Lung (tissue), 12 donors: ENCODE measurements around the gene MRPL42. TPM values are rescaled to one million over a fixed set of nuclear protein-coding genes. Genes with fewer than 3 reads are reported as not detected.

Experiments used
- ATAC-seq: fragments of 200-7000 bp; cut with Tn5 transposase; one replicate; pipeline ENCODE4 v1.9.1; 2020; ENCODE audit warnings: moderate number of reproducible peaks; ENCODE audit not compliant: insufficient read depth, low FRiP score
- DNase-seq, 3 donors: peaks; one replicate each; pipeline ENCODE4 v3.0.0-alpha.2; 2013 to 2017
- H3K27ac ChIP-seq, 2 donors: one replicate each; pipeline ENCODE4 v1.5.1; 2013; ENCODE audit warnings: mild to moderate bottlenecking in 2 of 2, moderate library complexity in 2 of 2, control low read depth in 1 of 2, inconsistent platforms in 1 of 2, low read depth in 1 of 2, low read length in 1 of 2
- H3K27me3 ChIP-seq, 3 donors: one replicate each; pipeline ENCODE4 v1.5.1; 2013; ENCODE audit warnings: low read length in 2 of 3; ENCODE audit not compliant: control insufficient read depth in 3 of 3, insufficient read depth in 3 of 3
- H3K36me3 ChIP-seq, 4 donors: one replicate each; pipeline ENCODE4 v1.5.1; 2013; ENCODE audit warnings: low read length in 4 of 4, mild to moderate bottlenecking in 1 of 4, moderate library complexity in 1 of 4; ENCODE audit not compliant: control insufficient read depth in 4 of 4, insufficient read depth in 4 of 4
- H3K4me1 ChIP-seq, 5 donors: one replicate each; pipeline ENCODE4 v1.5.1; 2013; ENCODE audit warnings: low read length in 5 of 5, mild to moderate bottlenecking in 2 of 5, moderate library complexity in 1 of 5; ENCODE audit not compliant: control insufficient read depth in 5 of 5, insufficient read depth in 5 of 5
- H3K4me3 ChIP-seq: one replicate; pipeline ENCODE4 v1.5.1; 2013; ENCODE audit warnings: mild to moderate bottlenecking, control low read depth, moderate library complexity
- H3K9ac ChIP-seq, 2 donors: one replicate each; pipeline ENCODE4 v1.5.1; 2013; ENCODE audit warnings: low read length in 2 of 2, control low read depth in 1 of 2; ENCODE audit not compliant: insufficient read depth in 1 of 2
- H3K9me3 ChIP-seq, 4 donors: one replicate each; pipeline ENCODE4 v1.5.1; 2013; ENCODE audit warnings: low read length in 3 of 4, mild to moderate bottlenecking in 1 of 4, moderate library complexity in 1 of 4; ENCODE audit not compliant: control insufficient read depth in 4 of 4, insufficient read depth in 3 of 4
- CTCF ChIP-seq: IDR thresholded peaks from 2 replicates; pipeline ENCODE4 v1.5.1; 2012; ENCODE audit warnings: mild to moderate bottlenecking; ENCODE audit errors: control extremely low read depth, extremely low read depth
- WGBS, 2 donors: extraction: QIAGEN DNeasy Blood & Tissue Kit; methylation state at CpG; one replicate each; pipeline ENCODE4 v1.1.7; 2013; 5-methylcytosine and 5-hydroxymethylcytosine counted together
- polyA plus RNA-seq, 2 donors: library from polyadenylated mRNA; stranded (reverse); fragments of 200-250 nt; gene quantifications; one replicate each; pipeline ENCODE4 v1.2.1, GENCODE V29; 2013
- total RNA-seq, 2 donors: library from RNA; depleted of rRNA in 1 of 2; stranded (reverse); fragments of >200 nt in 1 of 2; gene quantifications; one replicate each; pipeline ENCODE4 v1.2.1, GENCODE V29; 2014 to 2021
- donor health status: control.
- donor health status: control.
- donor health status: Bipolar disorder and iron deficiency.
- donor health status: healthy.
- donor health status: DM: yes; HTN: yes; CAD: no.

The MRPL42 gene
- total and polyA plus RNA-seq, 4 donors = 27.5 to 65.7 (median 43.6) TPM

- no peak for TF ChIP-seq CTCF
- H3K27me3 ChIP-seq = no peaks in the 10 kb centered on the region
Measured at GRCh38 chr12:93476555-93476954, 9.2 kb downstream of the MRPL42 start.

GRCh38 chr12:93482721-93483120, 15.4 kb downstream of the MRPL42 start:
- ATAC-seq (no peak), DNase-seq (no peak)
- Histone ChIP-seq H3K9me3 (no peaks in the 10 kb centered on the region), H3K9ac (no peak overlapping the region), H3K4me3 (no peak overlapping the region), H3K27ac (no peak overlapping the region), H3K4me1 (no peaks in the 10 kb centered on the region), H3K27me3 (no peaks in the 10 kb centered on the region), H3K36me3 (peaks cover 22 to 40% (median 31%) of the 10 kb centered on the region in 4 donors)
- 97% methylated on average over 5 of the region's 5 CpGs for WGBS, 2 donors
- TF ChIP-seq CTCF = no peak

More at GRCh38 chr12:93476555-93476954, 9.2 kb downstream of the MRPL42 start:
- Histone ChIP-seq H3K27ac (no peak overlapping the region), H3K4me1 (no peaks in the 10 kb centered on the region), H3K4me3 (no peak overlapping the region), H3K9me3 (no peaks in the 10 kb centered on the region), H3K36me3 (peaks cover 9 to 21% (median 16%) of the 10 kb centered on the region in 4 donors), H3K9ac (no peak overlapping the region)
- ATAC-seq (no peak), DNase-seq (no peak)

GRCh38 chr12:93483151-93483807, 16.0 kb downstream of the MRPL42 start:
- H3K4me3 ChIP-seq = no peak overlapping the region
- H3K36me3 ChIP-seq = peaks cover 21 to 43% (median 29%) of the 10 kb centered on the region in 4 donors
- DNase-seq (no peak), ATAC-seq (no peak)
- 84 to 92% methylated on average over 4 of the region's 4 CpGs for WGBS, 2 donors
- no peak overlapping the region for H3K9ac ChIP-seq
- no peaks in the 10 kb centered on the region for H3K9me3 ChIP-seq
- no peak for TF ChIP-seq CTCF
- no peaks in the 10 kb centered on the region for H3K27me3 ChIP-seq
- no peak overlapping the region for H3K27ac ChIP-seq
- no peaks in the 10 kb centered on the region for H3K4me1 ChIP-seq
